ENCODE data around the gene CYP19A1. TPM values are rescaled to one million over a fixed set of nuclear protein-coding genes. Genes with fewer than 3 reads are reported as not detected.

CYP19A1 gene
- total and polyA plus RNA-seq, 10 of the 15 experiments (the other 5 are each of a cell fraction or from before 2014, with no cell fraction given) = 0.08 to 1.8 (median 0.70) TPM

- intact Hi-C loops (cut with micrococcal nuclease; ENCODE audit: unreplicated experiment) = no loop called here
- in situ Hi-C loops (cut with MboI) = no loop called here
- TF ChIP-seq RBBP5 (conservative IDR thresholded peaks at IDR 0.05) (no peak), ETV6 (conservative IDR thresholded peaks at IDR 0.05 in 1 of 2, IDR thresholded peaks at IDR 0.05 in 1 of 2; ENCODE audit: borderline replicate concordance in 1 of 2, low read depth in 1 of 2) (no peak), IRF3 (IDR thresholded peaks at IDR 0.05) (no peak), STAT3 (IDR thresholded peaks at IDR 0.05; ENCODE audit: low read depth, low read length) (no peak)
- H3K4me2 ChIP-seq (ENCODE audit: control insufficient read depth, insufficient read depth) = no peak overlapping the region
- H2AFZ ChIP-seq (ENCODE audit: control insufficient read depth, low read depth, low read length) = no peak overlapping the region
- H3K4me1 ChIP-seq (ENCODE audit: control insufficient read depth, insufficient read depth, low read length) = no peaks in the 10 kb centered on the region
- 72% methylated on average over 4 of the region's 4 CpGs for WGBS (ENCODE audit: insufficient coverage, insufficient replicate concordance, low lambda C conversion rate, missing lambda C conversion rate)
- no peaks in the 10 kb centered on the region for H3K9me3 ChIP-seq (replicated peaks; ENCODE audit: control insufficient read depth, insufficient read depth, low read length)
- no peak for ATAC-seq
- SMC1A ChIA-PET (ENCODE audit: uncharacterized antibody, unreplicated experiment) = interaction anchor here (1.2 to 5.6 kb wide), 5 partner anchors 10 to 215 kb away, joined by 3 to 60 read pairs (median 6); no protein-coding TSS in a partner anchor
- CTCF ChIA-PET = interaction anchor here (1.1 to 9.7 kb wide), 9 partner anchors 9 to 327 kb away, joined by 3 to 111 read pairs (median 8); no protein-coding TSS in a partner anchor
- no peak for DNase-seq (ENCODE audit: low read depth, low spot score)
- POLR2A ChIA-PET = no interaction called here
- H3K79me2 ChIP-seq (ENCODE audit: control insufficient read depth, insufficient read depth, low read length) = no peaks in the 10 kb centered on the region
- peaks cover 0 to 5% of the 10 kb centered on the region in 2 experiments; a peak in 3 of 4 replicates for H3K27me3 ChIP-seq (replicated peaks in 1 of 2; ENCODE audit: control insufficient read depth in 2 of 2, insufficient read depth in 2 of 2, low read length in 1 of 2)
- no peaks in the 10 kb centered on the region for H4K20me1 ChIP-seq (ENCODE audit: control insufficient read depth, insufficient read depth)
- H3K9ac ChIP-seq (ENCODE audit: control insufficient read depth, insufficient read depth, low read length) = no peak overlapping the region
- RAD21 ChIA-PET (ENCODE audit: unreplicated experiment) = interaction anchor here (1.6 to 4.3 kb wide), 3 partner anchors 91 to 215 kb away, joined by 5 to 32 read pairs (median 7); no protein-coding TSS in a partner anchor
- H3K36me3 ChIP-seq (ENCODE audit: control insufficient read depth in 2 of 2, insufficient read depth in 2 of 2, low read length in 1 of 2) = no peaks in the 10 kb centered on the region
- H3K4me3 ChIP-seq = no peak overlapping the region
- BruUV-seq (replicated peaks) = no TSS peak
- FAIRE-seq = no peak
- no peak overlapping the region for H3K27ac ChIP-seq (ENCODE audit: control insufficient read depth, insufficient read depth)
Measured at GRCh38 chr15:51378406-51378805, 40.0 kb upstream of the CYP19A1 start.
